ENCODE results near the gene GPHN.
"Not testable (repeated sequence)": the region's sequence is repeated elsewhere in the genome, so short reads cannot be mapped to it uniquely, and the experiment has no call there.

The GPHN gene

DNA sequence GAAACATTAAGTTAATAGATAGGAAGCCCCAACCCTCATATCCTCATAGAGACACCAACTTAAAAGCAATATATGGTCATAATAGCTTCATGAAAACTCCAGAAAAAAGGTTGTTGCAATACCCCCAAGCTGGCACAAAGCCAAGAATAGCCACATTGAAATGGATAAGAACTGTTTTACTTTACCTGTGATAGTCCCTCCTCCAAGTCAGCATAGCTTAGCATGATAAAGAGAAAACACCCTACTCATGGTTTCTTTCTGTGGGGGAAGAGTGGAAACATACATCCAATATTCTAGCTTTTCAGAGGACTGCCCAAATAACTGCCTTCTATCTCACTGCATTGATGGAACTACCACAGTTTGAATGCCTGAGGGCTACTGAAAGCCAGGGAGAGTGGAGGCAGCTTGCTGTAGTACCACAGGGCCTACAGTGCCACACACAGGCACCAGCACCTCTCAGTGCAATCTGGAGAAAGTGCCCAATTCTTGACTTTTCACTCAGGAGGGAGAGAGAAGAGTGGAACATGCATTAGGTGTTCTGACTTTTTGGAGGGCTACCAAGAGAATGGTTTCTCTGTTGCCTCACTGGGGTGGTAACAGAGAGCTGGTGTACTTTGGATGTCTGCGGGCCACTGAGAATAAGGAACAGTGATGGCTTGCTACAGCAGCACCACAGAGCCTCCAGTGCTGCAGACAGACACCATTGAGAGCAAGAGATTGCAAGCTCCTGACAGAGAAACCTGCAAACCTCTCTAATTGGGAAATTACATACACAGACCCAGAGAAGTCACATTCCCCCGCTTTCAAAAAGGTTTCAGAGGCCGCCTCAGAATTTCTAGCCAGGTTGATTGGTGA is 524.2 kb downstream of the GPHN start:
- Histone ChIP-seq H3K4me1 (ENCODE audit: control insufficient read depth, insufficient read depth, low read length) (peaks cover 13% of the 10 kb centered on the region), H3K27me3 (ENCODE audit: control insufficient read depth, insufficient read depth, low read length) (no peaks in the 10 kb centered on the region), H3K4me3 (ENCODE audit: low read depth, low read length) (peak overlapping the region; percentile 18), H3K36me3 (ENCODE audit: control insufficient read depth, insufficient read depth, low read length) (no peaks in the 10 kb centered on the region), H3K9ac (ENCODE audit: low read depth, low read length) (no peak overlapping the region), H3K9me3 (ENCODE audit: control insufficient read depth, insufficient read depth, low read length) (no peaks in the 10 kb centered on the region)

GRCh38 chr14:67045440-67045839 is 537.5 kb downstream of the GPHN start:
- no peaks in the 10 kb centered on the region for H3K36me3 ChIP-seq (ENCODE audit: control insufficient read depth, insufficient read depth, low read length)
- H3K9me3 ChIP-seq (ENCODE audit: control insufficient read depth, insufficient read depth, low read length): no peaks in the 10 kb centered on the region
- H3K4me1 ChIP-seq (ENCODE audit: control insufficient read depth, insufficient read depth, low read length): no peaks in the 10 kb centered on the region
- no peaks in the 10 kb centered on the region for H3K27me3 ChIP-seq (ENCODE audit: control insufficient read depth, insufficient read depth, low read length)
- no peak overlapping the region for H3K9ac ChIP-seq (ENCODE audit: low read depth, low read length)
- H3K4me3 ChIP-seq (ENCODE audit: low read depth, low read length): no peak overlapping the region

- Histone ChIP-seq H3K27me3 (ENCODE audit: control insufficient read depth, insufficient read depth, low read length) (no peaks in the 10 kb centered on the region), H3K4me3 (ENCODE audit: low read depth, low read length) (no peak overlapping the region)
These were observed 542.9 kb downstream of the GPHN start for GRCh38 chr14:67050896-67051295.

DNA sequence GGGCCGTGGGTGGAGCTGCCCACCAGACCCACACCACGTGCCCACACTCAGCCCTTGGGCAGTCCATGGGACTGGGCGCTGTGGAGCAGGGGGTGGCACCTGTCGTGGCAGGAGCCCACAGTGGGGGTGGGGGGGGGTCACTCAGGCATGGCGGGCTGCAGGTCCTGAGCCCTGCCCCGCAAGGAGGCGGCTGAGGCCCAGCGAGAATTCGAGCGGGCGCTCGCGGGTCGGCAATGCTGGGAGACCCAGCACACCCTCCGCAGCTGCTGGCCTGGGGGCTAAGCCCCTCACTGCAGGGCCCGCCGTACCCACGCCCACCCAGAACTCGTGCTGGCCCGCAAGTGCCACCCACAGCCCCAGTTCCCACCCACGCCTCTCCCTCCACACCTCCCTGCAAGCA is 548.7 kb downstream of the GPHN start:
- Histone ChIP-seq H3K4me1 (ENCODE audit: control insufficient read depth, insufficient read depth, low read length) (no peaks in the 10 kb centered on the region), H3K4me3 (ENCODE audit: low read depth, low read length) (no peak overlapping the region), H3K36me3 (ENCODE audit: control insufficient read depth, insufficient read depth, low read length) (no peaks in the 10 kb centered on the region), H3K9me3 (ENCODE audit: control insufficient read depth, insufficient read depth, low read length) (no peaks in the 10 kb centered on the region), H3K9ac (ENCODE audit: low read depth, low read length) (no peak overlapping the region), H3K27me3 (ENCODE audit: control insufficient read depth, insufficient read depth, low read length) (no peaks in the 10 kb centered on the region)

More at GRCh38 chr14:67050896-67051295, 542.9 kb downstream of the GPHN start:
- no peaks in the 10 kb centered on the region for H3K36me3 ChIP-seq (ENCODE audit: control insufficient read depth, insufficient read depth, low read length)
- no peaks in the 10 kb centered on the region for H3K4me1 ChIP-seq (ENCODE audit: control insufficient read depth, insufficient read depth, low read length)
- no peaks in the 10 kb centered on the region for H3K9me3 ChIP-seq (ENCODE audit: control insufficient read depth, insufficient read depth, low read length)
- H3K9ac ChIP-seq (ENCODE audit: low read depth, low read length): no peak overlapping the region

- no peak overlapping the region for H3K4me3 ChIP-seq (ENCODE audit: low read depth, low read length)
- no peaks in the 10 kb centered on the region for H3K9me3 ChIP-seq (ENCODE audit: control insufficient read depth, insufficient read depth, low read length)
- no peaks in the 10 kb centered on the region for H3K4me1 ChIP-seq (ENCODE audit: control insufficient read depth, insufficient read depth, low read length)
- no peak overlapping the region for H3K9ac ChIP-seq (ENCODE audit: low read depth, low read length)
- no peaks in the 10 kb centered on the region for H3K27me3 ChIP-seq (ENCODE audit: control insufficient read depth, insufficient read depth, low read length)
- no peaks in the 10 kb centered on the region for H3K36me3 ChIP-seq (ENCODE audit: control insufficient read depth, insufficient read depth, low read length)
These were observed 551.6 kb downstream of the GPHN start for GRCh38 chr14:67059596-67059995.

DNA sequence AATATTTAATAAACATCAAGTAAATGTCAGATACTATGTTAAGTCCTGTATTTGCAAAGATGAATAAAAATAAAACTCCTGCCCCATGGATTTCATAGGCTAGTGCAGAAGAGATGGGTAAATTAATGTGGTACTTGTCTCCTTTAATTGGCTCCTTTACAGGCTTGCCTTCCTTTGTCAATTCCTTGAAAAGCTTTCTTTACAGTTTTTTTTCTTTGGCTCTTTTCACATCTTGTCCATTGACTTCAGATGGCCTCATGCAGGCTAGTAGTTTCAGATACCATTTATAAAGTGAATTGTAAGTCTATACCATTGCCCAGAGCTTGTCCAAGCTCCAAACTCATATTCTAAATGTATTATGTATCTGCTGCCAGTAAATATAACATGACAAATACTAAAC is 552.6 kb downstream of the GPHN start:
- Histone ChIP-seq H3K36me3 (ENCODE audit: control insufficient read depth, insufficient read depth, low read length) (no peaks in the 10 kb centered on the region), H3K27me3 (ENCODE audit: control insufficient read depth, insufficient read depth, low read length) (no peaks in the 10 kb centered on the region), H3K4me3 (ENCODE audit: low read depth, low read length) (no peak overlapping the region), H3K4me1 (ENCODE audit: control insufficient read depth, insufficient read depth, low read length) (no peaks in the 10 kb centered on the region), H3K9ac (ENCODE audit: low read depth, low read length) (no peak overlapping the region), H3K9me3 (ENCODE audit: control insufficient read depth, insufficient read depth, low read length) (no peaks in the 10 kb centered on the region)

DNA sequence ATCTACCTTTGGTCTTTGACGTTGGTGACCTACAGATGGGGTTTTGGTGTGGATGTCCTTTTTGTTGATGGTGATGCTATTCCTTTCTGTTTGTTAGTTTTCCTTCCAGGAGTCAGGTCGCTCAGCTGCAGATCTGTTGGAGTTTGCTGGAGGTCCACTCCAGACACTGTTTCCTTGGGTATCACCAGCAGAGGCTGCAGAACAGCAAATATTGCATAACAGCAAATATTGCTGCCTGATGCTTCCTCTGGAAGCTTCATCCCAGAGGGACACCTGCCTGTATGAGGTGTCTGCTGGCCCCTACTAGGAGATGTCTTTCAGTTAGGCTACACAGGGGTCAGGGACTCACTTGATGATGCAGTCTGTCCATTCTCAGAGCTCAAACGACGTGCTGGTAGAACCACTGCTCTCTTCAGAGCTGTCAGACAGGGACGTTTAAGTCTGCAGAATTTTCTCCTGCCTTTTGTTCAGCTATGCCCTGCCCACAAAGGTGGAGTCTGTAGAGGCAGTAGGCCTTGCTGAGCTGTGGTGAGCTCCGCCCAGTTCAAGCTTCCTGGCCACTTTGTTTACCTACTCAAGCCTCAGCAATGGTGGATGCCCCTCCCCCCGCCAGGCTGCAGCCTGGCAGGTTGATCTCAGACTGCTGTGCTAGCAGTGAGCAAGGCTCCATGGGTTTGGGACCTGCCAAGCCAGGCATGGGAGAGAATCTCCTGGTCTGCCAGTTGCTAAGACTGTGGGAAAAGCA is 559.3 kb downstream of the GPHN start:
- H3K36me3 ChIP-seq (ENCODE audit: control insufficient read depth, insufficient read depth, low read length); H3K4me1 ChIP-seq (ENCODE audit: control insufficient read depth, insufficient read depth, low read length); H3K27me3 ChIP-seq (ENCODE audit: control insufficient read depth, insufficient read depth, low read length): not testable (repeated sequence)

GRCh38 chr14:67068251-67068650 is 560.3 kb downstream of the GPHN start:
- Histone ChIP-seq H3K36me3 (ENCODE audit: control insufficient read depth, insufficient read depth, low read length) (no peaks in the 10 kb centered on the region), H3K9ac (ENCODE audit: low read depth, low read length) (no peak overlapping the region), H3K9me3 (ENCODE audit: control insufficient read depth, insufficient read depth, low read length) (no peaks in the 10 kb centered on the region), H3K4me3 (ENCODE audit: low read depth, low read length) (no peak overlapping the region), H3K4me1 (ENCODE audit: control insufficient read depth, insufficient read depth, low read length) (no peaks in the 10 kb centered on the region), H3K27me3 (ENCODE audit: control insufficient read depth, insufficient read depth, low read length) (no peaks in the 10 kb centered on the region)

More for the DNA sequence above, 559.3 kb downstream of the GPHN start:
- not testable (repeated sequence) for H3K9ac ChIP-seq (ENCODE audit: low read depth, low read length); H3K9me3 ChIP-seq (ENCODE audit: control insufficient read depth, insufficient read depth, low read length); H3K4me3 ChIP-seq (ENCODE audit: low read depth, low read length)

GRCh38 chr14:67071506-67071905 is 563.6 kb downstream of the GPHN start:
- no peaks in the 10 kb centered on the region for H3K4me1 ChIP-seq (ENCODE audit: control insufficient read depth, insufficient read depth, low read length)
- H3K4me3 ChIP-seq (ENCODE audit: low read depth, low read length): no peak overlapping the region
- no peaks in the 10 kb centered on the region for H3K9me3 ChIP-seq (ENCODE audit: control insufficient read depth, insufficient read depth, low read length)
- H3K36me3 ChIP-seq (ENCODE audit: control insufficient read depth, insufficient read depth, low read length): no peaks in the 10 kb centered on the region
- no peak overlapping the region for H3K9ac ChIP-seq (ENCODE audit: low read depth, low read length)
- H3K27me3 ChIP-seq (ENCODE audit: control insufficient read depth, insufficient read depth, low read length): no peaks in the 10 kb centered on the region

- Histone ChIP-seq H3K4me3 (ENCODE audit: low read depth, low read length) (no peak overlapping the region), H3K36me3 (ENCODE audit: control insufficient read depth, insufficient read depth, low read length) (no peaks in the 10 kb centered on the region), H3K9me3 (ENCODE audit: control insufficient read depth, insufficient read depth, low read length) (no peaks in the 10 kb centered on the region), H3K27me3 (ENCODE audit: control insufficient read depth, insufficient read depth, low read length) (no peaks in the 10 kb centered on the region), H3K4me1 (ENCODE audit: control insufficient read depth, insufficient read depth, low read length) (no peaks in the 10 kb centered on the region), H3K9ac (ENCODE audit: low read depth, low read length) (no peak overlapping the region)
These were observed 570.0 kb downstream of the GPHN start for GRCh38 chr14:67077921-67078320.

- H3K9ac ChIP-seq (ENCODE audit: low read depth, low read length): no peak overlapping the region
- no peak overlapping the region for H3K4me3 ChIP-seq (ENCODE audit: low read depth, low read length)
- no peaks in the 10 kb centered on the region for H3K9me3 ChIP-seq (ENCODE audit: control insufficient read depth, insufficient read depth, low read length)
- H3K27me3 ChIP-seq (ENCODE audit: control insufficient read depth, insufficient read depth, low read length): no peaks in the 10 kb centered on the region
- no peaks in the 10 kb centered on the region for H3K4me1 ChIP-seq (ENCODE audit: control insufficient read depth, insufficient read depth, low read length)
- H3K36me3 ChIP-seq (ENCODE audit: control insufficient read depth, insufficient read depth, low read length): no peaks in the 10 kb centered on the region
These were observed 571.9 kb downstream of the GPHN start for GRCh38 chr14:67079846-67080245.

- H3K9me3 ChIP-seq (ENCODE audit: control insufficient read depth, insufficient read depth, low read length): no peaks in the 10 kb centered on the region
- no peak overlapping the region for H3K9ac ChIP-seq (ENCODE audit: low read depth, low read length)
- H3K36me3 ChIP-seq (ENCODE audit: control insufficient read depth, insufficient read depth, low read length): no peaks in the 10 kb centered on the region
- no peak overlapping the region for H3K4me3 ChIP-seq (ENCODE audit: low read depth, low read length)
- no peaks in the 10 kb centered on the region for H3K27me3 ChIP-seq (ENCODE audit: control insufficient read depth, insufficient read depth, low read length)
- H3K4me1 ChIP-seq (ENCODE audit: control insufficient read depth, insufficient read depth, low read length): no peaks in the 10 kb centered on the region
These were observed 600.3 kb downstream of the GPHN start for GRCh38 chr14:67108230-67108629.
